ENCODE data around the gene TMTC3.
"Not testable (repeated sequence)": the region's sequence is repeated elsewhere in the genome, so short reads cannot be mapped to it uniquely, and the experiment has no call there.

TMTC3 gene

DNA sequence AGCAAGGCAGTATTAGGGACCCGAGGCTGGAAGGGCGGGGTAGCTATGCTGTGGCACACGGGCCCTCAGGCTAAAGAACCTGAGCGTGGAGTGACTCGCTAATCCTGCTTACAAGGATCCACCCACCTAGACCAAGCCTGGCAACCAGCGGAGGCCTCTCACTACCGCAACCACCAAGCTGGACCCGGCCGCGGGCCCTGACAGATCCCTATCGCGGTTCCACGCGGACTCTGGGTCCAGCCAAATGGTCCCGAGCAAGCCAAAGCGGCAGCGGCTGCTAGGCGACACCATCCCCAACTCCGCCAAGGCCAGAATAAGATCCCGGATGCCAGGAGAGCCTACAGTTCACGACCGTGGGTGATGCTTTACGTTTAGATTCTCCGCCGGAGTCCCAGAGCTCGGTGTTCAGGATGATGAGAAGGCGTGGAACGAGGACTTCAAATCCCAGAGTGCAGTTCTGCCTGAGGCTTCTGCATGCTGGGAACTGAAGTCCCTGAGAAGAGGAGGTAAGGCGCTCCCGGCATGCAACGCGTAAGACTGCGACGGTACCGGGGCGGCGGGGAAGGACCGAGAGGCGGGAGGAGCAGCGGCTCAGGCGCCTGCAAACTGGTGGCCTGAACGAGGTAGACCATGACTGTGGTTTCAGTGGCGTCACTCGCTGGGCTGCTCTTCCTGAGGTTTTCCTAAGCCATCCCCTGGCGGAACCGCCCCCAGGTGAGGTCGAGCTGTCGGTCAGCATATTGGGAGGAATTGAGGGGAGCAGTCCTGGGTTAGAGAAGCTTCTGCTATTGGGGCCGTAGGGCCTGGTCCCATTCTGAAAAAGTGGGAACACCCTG, at the start of gene TMTC3, which contains the start of gene CEP290:
TSS of gene TMTC3 (plus strand) at position 534 of the 836 bp plus-strand sequence. CDS start 6,009 bp downstream, outside the sequence.
TSS of gene CEP290 (minus strand) at position 315 of the 836 bp plus-strand sequence. CDS start 781 bp downstream, outside the sequence.
- peak; percentile 97 for DNase-seq

DNA sequence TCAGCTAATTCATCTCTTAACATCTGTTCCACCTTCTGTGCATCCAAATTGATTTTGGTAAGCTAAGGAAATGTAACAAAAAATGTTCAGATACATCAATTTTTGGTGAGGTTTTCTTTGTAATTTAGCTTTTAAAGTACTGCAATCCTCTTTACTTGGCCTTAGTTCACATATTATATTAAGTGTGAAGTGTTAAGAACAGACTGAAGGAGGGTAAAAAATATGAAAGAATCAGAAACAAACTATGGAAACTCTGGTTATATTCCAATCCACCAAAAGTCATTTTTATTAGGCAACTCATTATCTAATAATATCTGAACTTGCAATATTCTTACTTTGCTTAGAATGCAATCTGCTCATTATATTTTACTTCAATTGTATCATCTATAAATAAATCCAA, 49.3 kb upstream of the TMTC3 start:
- no peak for DNase-seq

DNA sequence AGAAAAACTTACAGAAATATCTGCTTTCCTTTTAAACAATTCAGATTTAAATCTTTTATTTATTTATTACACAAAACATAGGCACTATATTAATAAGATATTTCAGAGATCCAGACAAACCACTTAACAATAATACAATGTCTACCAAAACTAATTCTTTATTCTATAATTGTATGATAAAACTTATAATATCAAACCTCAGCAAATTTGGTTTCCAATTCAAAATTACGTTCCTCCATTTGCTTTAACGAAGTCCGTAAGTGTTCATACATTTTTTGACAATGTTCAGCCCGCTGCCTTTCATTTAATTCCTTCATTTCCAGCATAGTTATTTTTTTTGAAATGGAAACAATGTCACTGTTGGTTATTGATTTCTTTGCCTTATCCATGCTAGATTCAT, 48.5 kb upstream of the TMTC3 start:
- DNase-seq, result no peak

DNA sequence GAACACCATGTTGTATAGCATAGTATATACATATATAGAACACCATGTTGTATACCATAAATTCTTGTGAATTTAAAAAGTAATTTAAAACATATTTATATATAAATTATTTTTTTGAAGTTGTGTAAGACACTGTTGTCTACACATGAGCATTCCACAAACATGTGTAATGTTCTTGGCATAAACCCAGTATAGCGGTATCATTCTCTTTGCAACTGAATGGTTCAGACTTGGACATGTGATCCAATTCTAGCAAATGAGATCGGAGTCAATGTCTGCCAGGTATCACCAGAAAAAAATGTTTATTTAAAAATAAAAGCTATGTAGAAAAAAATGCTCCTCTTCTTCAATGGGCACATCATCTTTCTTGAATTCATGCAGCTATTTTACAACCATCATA, 34.1 kb upstream of the TMTC3 start:
- DNase-seq, result no peak

GRCh38 chr12:88111074-88111652, 30.9 kb upstream of the TMTC3 start:
- no peak for DNase-seq

DNA sequence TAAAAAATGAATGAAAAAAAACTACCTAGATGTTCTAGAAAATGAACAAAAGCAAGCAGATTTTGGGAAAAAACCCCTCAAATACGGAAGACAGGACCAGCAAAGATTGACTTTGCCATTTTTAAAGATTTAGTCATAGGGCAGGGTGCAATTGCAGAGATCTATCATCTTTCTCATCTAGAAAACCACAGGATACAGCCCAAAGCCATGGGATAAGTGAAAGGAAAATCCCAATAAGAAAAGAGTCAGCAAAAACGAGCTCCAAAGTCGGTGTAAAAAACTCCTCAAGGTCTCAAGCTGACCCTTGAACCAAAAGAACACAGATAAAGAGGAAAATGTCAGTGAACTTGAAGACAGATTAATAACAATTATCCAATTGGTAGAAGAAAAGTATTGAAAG, 28.2 kb upstream of the TMTC3 start:
- DNase-seq, result no peak

DNA sequence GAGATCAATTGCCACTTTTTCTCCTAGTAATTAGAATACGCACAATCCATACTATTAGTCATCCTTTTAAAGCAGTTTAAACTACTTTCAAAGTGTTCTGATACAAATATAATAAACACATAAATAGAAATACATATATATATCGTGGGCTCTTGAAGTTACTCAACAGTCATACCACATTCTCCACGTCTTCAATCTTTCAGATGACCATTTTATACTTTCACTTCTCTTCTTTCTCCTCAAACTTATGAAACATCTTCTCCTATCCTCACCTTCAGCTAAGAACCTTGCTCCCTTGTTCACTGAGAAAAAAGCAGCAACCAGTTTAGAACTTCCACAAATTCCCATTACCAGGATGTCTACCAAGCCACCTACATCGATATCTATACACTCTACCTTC, 19.4 kb upstream of the TMTC3 start:
- no peak for DNase-seq

GRCh38 chr12:88127099-88127498, 15.0 kb upstream of the TMTC3 start:
- no peak for DNase-seq

- DNase-seq, result no peak
Measured at GRCh38 chr12:88127855-88128254, 14.3 kb upstream of the TMTC3 start.

GRCh38 chr12:88132392-88132791, 9.7 kb upstream of the TMTC3 start:
- DNase-seq, result no peak

- not testable (repeated sequence) for DNase-seq
Measured at GRCh38 chr12:88133181-88133580, 8.9 kb upstream of the TMTC3 start.

- not testable (repeated sequence) for DNase-seq
Measured at GRCh38 chr12:88139711-88140110, 2.4 kb upstream of the TMTC3 start.

DNA sequence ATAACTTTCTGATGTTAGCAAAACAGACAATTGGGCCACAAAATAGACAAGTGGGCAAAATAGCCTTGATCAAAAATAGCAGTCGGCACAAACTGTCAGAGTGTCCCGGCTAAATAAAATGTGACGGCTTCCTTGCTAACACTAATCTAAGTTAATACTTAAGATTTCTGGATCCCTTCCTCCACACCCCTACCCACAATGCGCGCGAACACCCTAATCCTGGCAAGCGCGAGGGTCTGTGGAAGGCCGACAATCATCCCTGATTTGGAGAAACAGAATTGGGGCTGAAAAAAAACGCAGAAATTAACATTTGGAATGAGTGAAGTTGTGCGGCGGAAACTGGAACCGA, 708 bp upstream of the TMTC3 start:
- DNase-seq, result no peak

GRCh38 chr12:88142610-88142991, 494 bp downstream of the TMTC3 start:
- DNase-seq, result no peak

GRCh38 chr12:88144037-88144436, 1.9 kb downstream of the TMTC3 start:
- no peak for DNase-seq

GRCh38 chr12:88144546-88145468, 2.7 kb downstream of the TMTC3 start:
- no peak for DNase-seq

GRCh38 chr12:88145567-88146505, 3.7 kb downstream of the TMTC3 start:
- no peak for DNase-seq

GRCh38 chr12:88150063-88150462, 8.0 kb downstream of the TMTC3 start:
- no peak for DNase-seq

- DNase-seq, result no peak
Measured at GRCh38 chr12:88153959-88154358, 11.9 kb downstream of the TMTC3 start.

DNA sequence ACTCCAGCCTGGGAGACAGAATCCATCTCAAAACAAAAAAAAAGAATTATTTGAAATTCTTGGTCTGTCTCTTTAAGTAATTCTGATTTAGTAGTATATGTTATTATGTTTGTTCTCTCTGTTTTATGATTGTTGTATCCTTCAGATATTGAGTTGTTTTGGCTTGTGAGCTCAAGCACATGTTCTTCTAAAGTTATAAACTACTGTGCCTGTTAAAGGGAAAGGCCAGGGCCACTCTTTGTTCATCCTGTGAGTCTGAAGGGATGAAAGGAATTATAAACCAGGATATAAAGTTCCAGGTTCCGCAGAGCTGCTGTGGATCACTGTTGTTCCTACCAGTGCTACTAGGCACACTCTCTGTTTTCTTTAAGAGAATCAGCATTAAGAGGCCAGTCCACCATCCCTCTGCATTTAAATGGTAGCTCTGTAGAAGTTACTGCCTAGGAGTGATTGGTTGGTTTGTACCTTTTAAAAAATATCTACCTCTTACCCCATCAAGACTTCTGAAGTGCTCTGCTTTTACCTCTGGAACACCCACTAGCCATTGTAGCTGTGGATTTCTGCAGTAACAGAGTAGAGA, 14.1 kb downstream of the TMTC3 start:
- no peak for DNase-seq

GRCh38 chr12:88163371-88163770, 21.3 kb downstream of the TMTC3 start:
- no peak for DNase-seq

- DNase-seq, result no peak
Measured at GRCh38 chr12:88166179-88166578, 24.1 kb downstream of the TMTC3 start.

Data from left hindlimb (tissue), 1 donor.